IPS-18a (cell line): ENCODE data around the gene NCKAP5L.
A peak's percentile ranks its signal among the peaks of the same experiment; 100 is the strongest.

Experiments used
- H3K27ac ChIP-seq: one replicate; pipeline ENCODE4 v1.5.1; 2013; ENCODE audit warnings: low read length
- H3K27me3 ChIP-seq: one replicate; pipeline ENCODE4 v1.6.1; 2013; ENCODE audit warnings: mild to moderate bottlenecking, low read length; ENCODE audit not compliant: control insufficient read depth, insufficient read depth
- H3K36me3 ChIP-seq: one replicate; pipeline ENCODE4 v1.6.1; 2013; ENCODE audit warnings: low read depth, low read length; ENCODE audit not compliant: control insufficient read depth
- H3K4me1 ChIP-seq: one replicate; pipeline ENCODE4 v1.6.1; 2013; ENCODE audit warnings: low read depth, low read length; ENCODE audit not compliant: control insufficient read depth
- H3K4me3 ChIP-seq: one replicate; pipeline ENCODE4 v1.5.1; 2013; ENCODE audit warnings: low read length
- H3K9ac ChIP-seq: one replicate; pipeline ENCODE4 v1.6.1; 2013; ENCODE audit warnings: mild to moderate bottlenecking, low read length, moderate library complexity
- H3K9me3 ChIP-seq: one replicate; pipeline ENCODE4 v1.6.1; 2013; ENCODE audit warnings: low read depth, low read length; ENCODE audit not compliant: control insufficient read depth

Gene NCKAP5L

GRCh38 chr12:49761677-49762467 lies 66.3 kb downstream of the NCKAP5L start:
- Histone ChIP-seq H3K36me3 (peaks cover 75% of the 10 kb centered on the region), H3K4me1 (no peaks in the 10 kb centered on the region), H3K4me3 (no peak overlapping the region), H3K9me3 (no peaks in the 10 kb centered on the region), H3K9ac (no peak overlapping the region), H3K27me3 (no peaks in the 10 kb centered on the region), H3K27ac (no peak overlapping the region)

- Histone ChIP-seq H3K4me1 (no peaks in the 10 kb centered on the region), H3K27me3 (no peaks in the 10 kb centered on the region), H3K9ac (no peak overlapping the region), H3K36me3 (peaks cover 34% of the 10 kb centered on the region), H3K4me3 (no peak overlapping the region), H3K27ac (no peak overlapping the region), H3K9me3 (no peaks in the 10 kb centered on the region)
Measured at GRCh38 chr12:49750996-49751393, 77.2 kb downstream of the NCKAP5L start.

- Histone ChIP-seq H3K9ac (no peak overlapping the region), H3K4me1 (no peaks in the 10 kb centered on the region), H3K36me3 (peaks cover 30% of the 10 kb centered on the region), H3K27me3 (no peaks in the 10 kb centered on the region), H3K9me3 (no peaks in the 10 kb centered on the region), H3K4me3 (no peak overlapping the region), H3K27ac (no peak overlapping the region)
Measured at GRCh38 chr12:49750027-49750995, 77.9 kb downstream of the NCKAP5L start.

- no peak overlapping the region for H3K4me3 ChIP-seq
- no peak overlapping the region for H3K27ac ChIP-seq
- H3K27me3 ChIP-seq: no peaks in the 10 kb centered on the region
- no peaks in the 10 kb centered on the region for H3K9me3 ChIP-seq
- H3K36me3 ChIP-seq: peaks cover 16% of the 10 kb centered on the region
- no peak overlapping the region for H3K9ac ChIP-seq
- no peaks in the 10 kb centered on the region for H3K4me1 ChIP-seq
Measured at GRCh38 chr12:49748800-49749199, 79.4 kb downstream of the NCKAP5L start.

GRCh38 chr12:49748306-49748705 lies 79.9 kb downstream of the NCKAP5L start:
- Histone ChIP-seq H3K4me3 (no peak overlapping the region), H3K4me1 (no peaks in the 10 kb centered on the region), H3K27ac (no peak overlapping the region), H3K9me3 (no peaks in the 10 kb centered on the region), H3K27me3 (no peaks in the 10 kb centered on the region), H3K9ac (no peak overlapping the region), H3K36me3 (peaks cover 11% of the 10 kb centered on the region)

- H3K4me1 ChIP-seq: peaks cover 4% of the 10 kb centered on the region
- no peak overlapping the region for H3K27ac ChIP-seq
- H3K36me3 ChIP-seq: no peaks in the 10 kb centered on the region
- no peak overlapping the region for H3K9ac ChIP-seq
- no peaks in the 10 kb centered on the region for H3K27me3 ChIP-seq
- H3K9me3 ChIP-seq: no peaks in the 10 kb centered on the region
- no peak overlapping the region for H3K4me3 ChIP-seq
Measured at GRCh38 chr12:49744363-49744885, 83.8 kb downstream of the NCKAP5L start.

- H3K27ac ChIP-seq: peak overlapping the region; percentile 79
- peak overlapping the region; percentile 94 for H3K4me3 ChIP-seq
- H3K4me1 ChIP-seq: peaks cover 4% of the 10 kb centered on the region
- H3K9me3 ChIP-seq: no peaks in the 10 kb centered on the region
- H3K9ac ChIP-seq: peak overlapping the region; percentile 88
- no peaks in the 10 kb centered on the region for H3K36me3 ChIP-seq
- H3K27me3 ChIP-seq: no peaks in the 10 kb centered on the region
Measured at GRCh38 chr12:49741882-49742620, 86.2 kb downstream of the NCKAP5L start.
